Fibroblast of peridontal ligament (primary cell): Measurements from ENCODE around the gene TNRC6C.

ENCODE experiments used
- DNase-seq: peaks from one replicate; pipeline ENCODE4 v3.0.0-alpha.2; 2010; ENCODE audit errors: extremely low read depth

Gene TNRC6C

DNA sequence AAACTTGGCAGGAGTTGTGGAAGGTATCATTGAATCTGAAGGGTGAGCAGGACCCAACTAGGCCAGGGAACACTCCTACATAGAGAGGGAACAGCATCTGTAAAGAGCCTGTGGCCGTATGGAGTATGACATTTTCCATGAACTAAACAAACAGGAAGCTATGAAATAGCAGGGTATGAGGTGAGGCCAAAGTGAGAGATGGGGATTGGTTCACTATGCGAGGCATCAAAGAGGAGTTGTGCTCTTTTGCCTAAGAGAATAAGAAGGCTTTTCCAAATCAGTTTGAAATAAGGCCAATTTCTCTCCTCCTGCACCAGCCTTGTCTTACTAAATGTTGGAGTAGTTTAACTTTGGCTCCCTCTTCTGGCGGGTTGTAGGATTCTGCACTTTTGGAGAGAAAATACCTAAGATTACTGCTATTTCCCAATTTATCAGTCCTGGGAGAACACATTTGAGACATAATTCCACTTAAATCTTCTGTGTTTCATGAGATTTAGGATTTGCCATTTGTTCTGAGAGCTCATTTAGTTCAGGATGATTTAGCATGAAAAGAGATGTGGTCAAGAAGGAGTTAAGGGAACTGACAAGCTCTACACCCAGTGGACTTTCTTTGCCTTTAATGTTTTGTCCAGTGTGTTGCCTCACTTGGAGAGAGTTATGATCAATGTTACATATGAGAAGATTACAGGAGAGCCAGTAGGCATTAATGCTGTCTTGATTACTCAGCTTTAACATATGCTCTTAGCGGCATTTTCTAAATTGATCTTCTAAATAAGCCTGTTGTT is 55.4 kb downstream of the TNRC6C start:
- peak; percentile 93 for DNase-seq

DNA sequence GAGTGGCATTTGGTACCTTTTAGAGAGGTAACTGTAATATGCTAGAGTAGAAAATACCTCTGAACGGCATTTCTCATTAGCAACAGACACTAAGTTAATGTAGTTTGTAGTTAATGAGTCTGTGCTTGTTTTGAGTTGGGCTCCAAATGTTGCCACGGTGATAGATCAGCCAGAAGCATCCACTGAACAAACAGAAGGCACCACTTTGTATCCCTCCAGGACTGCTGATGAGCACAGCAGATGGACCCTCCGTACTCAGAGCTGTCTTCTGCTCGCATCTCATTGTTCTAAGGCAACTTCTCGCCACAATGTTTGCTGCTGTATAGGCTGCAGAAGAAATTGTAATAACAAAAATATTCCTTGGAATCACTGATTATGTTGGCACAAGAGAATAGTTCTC is 56.1 kb downstream of the TNRC6C start:
- DNase-seq = no peak

DNA sequence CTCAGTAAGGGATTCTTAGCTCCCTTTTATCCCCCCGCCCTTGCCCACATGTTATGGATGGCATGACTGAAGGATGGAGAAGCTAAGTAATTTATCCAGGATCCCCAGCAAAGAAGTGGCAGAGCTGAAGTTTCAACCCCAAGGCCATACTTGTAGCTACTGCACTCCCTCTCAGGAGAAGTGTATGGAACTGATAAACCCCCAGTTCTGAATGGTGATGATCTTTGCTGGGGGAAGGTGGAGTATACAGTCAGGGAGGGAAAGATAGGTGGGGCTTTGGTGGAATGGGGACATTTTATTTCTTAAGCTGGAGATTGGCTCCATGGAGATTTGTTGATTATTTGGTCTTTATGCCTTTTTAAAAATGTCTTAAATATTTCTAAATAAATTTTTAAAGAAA is 58.3 kb downstream of the TNRC6C start:
- DNase-seq = no peak

DNA sequence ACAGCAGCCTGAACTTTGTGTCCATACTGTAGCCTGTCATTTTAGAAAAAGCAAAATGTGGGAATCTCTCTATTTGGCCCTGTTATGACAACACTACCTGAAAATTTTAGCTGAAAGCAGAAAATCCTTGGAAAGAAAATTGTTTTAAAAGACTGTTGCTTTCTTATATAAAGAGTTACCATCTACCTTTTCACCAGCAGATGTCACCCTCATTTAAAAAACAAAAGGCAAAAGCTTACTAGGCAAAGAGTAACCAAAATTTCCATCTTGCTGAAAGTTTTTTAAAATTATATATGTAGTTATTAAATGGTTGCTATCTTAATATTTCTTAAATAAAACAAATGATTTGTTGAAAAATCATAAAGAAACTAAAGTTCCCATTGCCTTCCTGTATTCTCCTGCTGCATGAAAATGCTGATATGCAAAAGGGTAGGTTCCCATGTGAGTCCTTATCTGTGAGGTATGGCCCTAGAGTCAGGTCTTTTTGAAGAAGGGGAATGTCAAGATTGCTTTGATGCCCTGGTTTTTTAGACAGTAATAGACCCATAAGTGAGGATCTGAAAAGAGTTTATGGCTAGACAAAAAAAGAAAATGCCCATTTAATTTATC is 61.0 kb downstream of the TNRC6C start:
- peak; percentile 80 for DNase-seq

DNA sequence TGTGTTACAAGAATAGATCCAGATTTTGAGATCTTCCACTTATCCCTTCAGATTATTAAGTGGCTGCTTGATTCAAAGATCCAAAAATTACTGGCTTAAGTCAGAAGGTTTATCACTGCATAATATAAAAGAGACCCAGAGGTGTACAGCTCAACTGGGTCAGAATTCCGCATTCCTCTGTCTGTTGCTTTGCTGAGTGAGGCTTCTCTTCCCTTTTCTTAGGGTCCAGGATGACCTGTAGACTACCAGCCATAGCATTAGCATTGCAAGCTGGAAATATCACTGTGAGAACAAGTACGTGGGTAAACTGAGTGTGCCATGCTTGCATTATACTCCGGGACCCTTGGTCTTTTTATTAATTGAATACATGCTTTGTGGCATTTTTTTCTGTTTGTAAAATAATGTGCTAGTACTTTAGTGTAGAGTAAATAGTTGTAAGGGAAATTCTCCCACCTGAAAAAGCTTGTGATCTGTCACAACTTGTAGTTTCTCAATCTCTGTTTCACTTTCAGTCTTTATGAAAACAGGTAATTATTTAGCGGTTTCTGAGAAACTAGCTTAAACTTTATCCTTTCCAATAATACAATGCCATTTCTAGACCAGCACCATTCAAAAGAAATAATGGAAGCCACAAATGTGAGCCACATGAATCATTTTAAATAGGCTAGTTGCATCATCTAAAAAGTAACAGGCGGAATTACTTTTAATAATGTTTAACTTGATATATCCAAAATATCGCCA is 61.6 kb downstream of the TNRC6C start:
- no peak for DNase-seq

DNA sequence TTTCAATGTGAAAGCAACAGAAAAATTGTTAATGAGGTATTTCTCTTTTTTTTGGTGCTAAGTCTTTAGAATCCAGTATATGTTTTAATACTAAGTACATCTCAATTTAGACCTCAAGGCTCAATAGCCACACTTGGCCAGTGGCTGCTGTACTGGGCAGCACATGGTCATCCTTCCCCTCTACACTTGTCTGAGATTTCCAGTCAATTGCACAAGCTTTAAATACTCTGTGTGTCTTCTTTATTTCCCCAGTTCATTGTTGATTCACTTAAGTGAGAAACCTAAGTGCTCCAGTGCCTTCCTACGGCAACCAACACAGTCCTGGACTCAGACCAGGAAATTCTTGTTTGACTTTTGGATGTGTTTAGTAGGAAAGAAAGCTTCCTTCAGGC is 62.2 kb downstream of the TNRC6C start:
- peak; percentile 57 for DNase-seq

DNA sequence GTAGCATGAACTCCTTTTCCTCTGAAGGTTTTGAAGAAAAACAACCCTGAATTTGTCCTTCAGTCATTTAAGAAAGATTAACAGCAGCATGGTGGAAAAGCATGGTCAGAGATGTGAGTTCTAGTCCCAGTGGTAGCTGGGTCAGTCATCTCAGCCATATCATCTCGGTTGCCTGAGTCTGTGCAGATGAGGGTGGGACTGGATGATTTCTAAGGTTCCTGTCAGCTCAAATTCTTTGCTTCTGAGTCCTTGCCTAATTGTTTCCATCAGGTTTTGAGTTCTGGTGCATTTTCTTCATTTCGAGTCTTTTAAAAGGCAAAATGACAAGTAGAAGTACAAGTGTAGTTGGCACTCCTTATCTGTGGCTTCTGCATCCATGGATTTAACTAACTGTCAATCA is 63.9 kb downstream of the TNRC6C start:
- peak; percentile 81 for DNase-seq

DNA sequence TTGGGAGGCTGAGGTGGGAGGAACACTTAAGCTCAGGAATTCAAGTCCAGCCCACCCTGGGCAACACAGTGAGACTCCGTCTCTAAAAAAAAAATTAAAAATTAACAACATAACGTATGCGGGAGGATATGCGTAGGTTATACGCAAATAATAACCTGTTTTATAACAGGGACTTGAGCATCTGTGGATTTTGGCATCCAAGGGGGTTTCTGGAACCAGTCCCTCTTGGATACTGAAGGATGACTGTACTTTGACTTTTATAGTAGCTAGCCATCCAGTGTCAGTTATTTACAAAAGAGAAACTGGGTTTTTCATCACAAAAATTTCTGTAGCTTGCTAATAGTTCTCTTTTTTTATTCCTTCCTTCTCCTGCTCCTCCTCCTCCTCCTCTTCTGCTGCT is 64.5 kb downstream of the TNRC6C start:
- DNase-seq = no peak

DNA sequence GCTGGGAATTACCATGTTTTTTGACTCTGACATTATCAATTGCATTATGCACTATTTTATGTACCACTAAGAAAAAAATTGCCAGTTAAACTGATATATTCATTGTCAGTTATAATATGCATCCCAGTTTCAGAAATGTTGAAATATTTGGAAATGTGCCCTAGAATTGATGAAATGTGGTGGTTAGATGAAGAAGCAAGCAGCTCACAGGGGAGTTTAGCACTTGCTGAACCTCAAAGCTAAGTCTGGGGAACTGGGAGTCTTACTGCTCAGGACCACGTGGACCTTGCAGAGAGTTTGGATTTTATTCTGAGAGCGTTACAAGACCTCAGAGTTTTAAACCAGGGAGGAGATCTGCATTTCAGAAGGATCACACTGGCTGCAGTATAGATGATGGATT is 67.9 kb downstream of the TNRC6C start:
- DNase-seq = peak; percentile 69

DNA sequence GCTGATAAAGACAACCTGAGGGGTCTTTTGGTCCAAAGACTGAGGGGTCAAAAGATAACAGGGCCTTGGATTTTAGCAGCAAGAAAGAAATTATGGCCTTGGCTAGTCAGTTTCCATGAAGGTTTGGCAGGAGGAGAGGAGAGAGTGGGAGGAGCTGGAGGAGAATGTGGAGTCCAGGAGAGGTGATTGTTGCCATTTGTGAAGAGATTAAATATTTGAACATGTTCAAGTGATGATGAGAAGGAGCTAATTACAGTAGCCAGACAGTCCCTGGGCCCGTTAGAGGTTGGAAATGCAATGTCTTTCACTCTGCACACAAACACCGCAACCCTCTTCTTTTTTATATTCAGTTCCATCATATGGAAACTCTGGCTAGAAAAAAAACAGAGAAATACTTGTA is 68.6 kb downstream of the TNRC6C start:
- no peak for DNase-seq

DNA sequence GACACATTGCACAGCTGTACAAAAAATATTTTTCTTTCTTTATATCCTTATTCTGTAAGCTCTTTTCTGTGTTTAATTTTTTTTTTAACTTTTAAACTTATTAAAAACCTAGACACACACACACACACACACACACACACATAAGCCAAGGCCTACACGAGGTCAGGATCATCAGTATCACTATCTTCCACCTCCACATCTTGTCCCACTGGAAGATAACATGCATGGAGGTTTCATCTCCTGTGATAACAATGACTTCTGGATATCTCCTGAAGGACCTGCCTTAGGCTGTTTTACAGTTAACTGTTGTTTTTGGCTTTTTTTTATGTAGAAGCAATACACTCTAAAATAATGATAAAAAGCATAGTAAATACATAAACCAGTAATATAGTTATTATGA is 71.2 kb downstream of the TNRC6C start:
- DNase-seq = no peak

DNA sequence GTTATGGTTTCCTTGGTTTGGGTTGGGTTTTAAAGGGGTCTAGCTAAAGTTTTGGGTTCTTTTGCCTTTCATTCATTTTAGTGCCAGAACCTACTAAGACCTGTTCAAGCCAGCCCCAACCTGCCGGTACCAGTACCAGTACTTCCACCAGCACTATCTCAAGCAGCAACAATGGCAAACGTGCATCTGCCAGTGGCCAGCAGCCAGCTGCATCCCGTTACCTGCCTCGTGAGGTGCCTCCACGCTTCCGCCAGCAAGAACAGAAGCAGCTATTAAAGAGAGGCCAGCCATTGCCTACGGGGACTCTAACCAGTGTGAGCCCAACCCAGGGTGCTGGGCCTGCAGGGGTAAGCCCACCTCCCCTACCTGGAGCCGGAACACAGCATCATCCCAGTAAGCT is 72.9 kb downstream of the TNRC6C start:
- DNase-seq = no peak

DNA sequence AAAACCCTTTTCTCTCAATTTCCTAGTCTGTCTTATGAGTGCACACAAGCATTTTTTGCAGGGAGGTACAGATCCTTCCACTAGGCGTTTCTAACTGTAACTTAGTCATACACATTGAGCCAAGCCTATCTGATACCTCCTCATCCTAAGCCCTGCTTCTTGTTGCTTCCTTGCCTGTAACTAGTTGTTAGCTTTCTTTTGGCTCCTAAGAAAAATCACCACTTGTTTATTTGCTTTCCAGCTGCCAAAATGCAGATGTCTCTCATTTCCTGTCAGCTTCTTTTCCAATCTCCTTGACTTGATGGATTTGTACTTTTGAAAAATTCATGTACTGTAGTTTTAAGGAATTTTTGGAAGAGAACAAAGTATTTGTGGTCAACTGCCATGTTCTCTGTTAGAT is 73.7 kb downstream of the TNRC6C start:
- peak; percentile 76 for DNase-seq

DNA sequence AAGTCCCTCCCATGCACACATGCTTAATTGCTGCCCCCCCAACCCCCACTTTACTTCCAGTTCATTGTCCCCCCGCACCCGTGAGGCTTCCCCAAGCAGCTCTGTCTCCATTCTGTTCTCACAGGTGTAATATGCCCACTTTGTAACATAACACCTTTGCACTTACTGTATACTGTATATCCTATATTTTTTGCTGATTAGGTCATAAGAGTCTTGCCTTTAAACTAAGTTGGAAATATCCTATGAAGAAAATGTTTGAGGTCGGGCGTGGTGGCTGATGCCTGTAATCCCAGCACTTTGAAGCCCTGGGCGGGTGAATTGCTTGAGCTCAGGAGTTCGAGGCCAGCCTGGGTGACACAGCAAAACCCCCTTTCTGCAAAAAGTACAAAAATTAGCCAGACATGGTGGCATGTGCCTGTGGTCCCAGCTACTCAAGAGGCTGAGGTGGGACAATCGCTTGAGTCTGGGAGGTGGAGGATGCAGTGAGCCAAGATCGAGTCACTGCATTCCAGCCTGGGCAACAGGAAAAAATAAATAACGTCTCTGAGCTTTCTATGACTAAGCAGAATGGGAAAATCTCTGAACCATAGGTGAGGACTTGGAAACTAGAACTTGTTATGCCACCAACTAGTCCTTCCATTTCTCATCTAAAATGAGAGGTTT is 76.1 kb downstream of the TNRC6C start:
- DNase-seq = no peak

DNA sequence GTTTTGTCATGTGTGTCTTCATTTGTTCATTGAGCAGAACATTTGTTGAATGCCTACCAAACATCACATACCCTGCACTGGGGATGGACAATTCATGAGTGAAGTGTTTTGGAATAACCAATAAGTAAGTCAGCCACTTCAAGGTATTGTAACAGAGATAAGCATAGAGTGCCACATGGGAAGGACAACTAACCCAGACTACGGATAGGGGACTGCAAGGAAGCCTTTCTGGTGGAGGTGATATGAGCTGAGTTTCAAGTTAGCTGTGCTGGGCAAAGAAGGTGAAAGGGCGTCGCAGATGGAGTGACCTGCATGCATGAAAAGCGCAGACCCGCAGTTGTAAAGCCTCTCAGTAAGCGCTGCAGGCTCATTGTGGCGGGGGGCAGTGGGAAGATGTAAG is 78.8 kb downstream of the TNRC6C start:
- no peak for DNase-seq

DNA sequence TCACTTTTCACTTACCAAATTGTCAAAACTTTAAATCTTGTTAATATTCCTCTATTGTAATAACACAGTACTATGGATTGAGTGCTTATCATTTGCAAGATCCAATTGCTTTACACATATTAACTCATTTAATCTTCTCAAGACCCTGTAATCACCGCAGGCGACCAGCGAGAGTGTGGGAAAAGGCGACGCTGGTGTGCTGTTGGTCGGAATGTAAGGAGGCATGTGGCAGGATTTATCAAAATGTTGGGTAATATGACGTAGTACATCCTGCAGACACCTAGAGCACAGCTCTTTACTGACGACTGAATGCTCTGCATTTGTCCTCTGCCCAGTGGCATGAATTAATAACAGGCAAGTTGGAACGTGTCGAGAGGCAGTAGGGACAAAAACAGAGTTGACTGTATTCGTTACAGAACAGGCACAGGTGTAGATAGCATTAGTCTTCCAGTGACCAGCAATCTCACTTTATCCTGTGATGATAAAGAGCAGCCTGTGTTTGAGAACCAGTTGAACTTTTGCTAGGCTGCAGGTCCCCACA is 80.3 kb downstream of the TNRC6C start:
- DNase-seq = no peak

DNA sequence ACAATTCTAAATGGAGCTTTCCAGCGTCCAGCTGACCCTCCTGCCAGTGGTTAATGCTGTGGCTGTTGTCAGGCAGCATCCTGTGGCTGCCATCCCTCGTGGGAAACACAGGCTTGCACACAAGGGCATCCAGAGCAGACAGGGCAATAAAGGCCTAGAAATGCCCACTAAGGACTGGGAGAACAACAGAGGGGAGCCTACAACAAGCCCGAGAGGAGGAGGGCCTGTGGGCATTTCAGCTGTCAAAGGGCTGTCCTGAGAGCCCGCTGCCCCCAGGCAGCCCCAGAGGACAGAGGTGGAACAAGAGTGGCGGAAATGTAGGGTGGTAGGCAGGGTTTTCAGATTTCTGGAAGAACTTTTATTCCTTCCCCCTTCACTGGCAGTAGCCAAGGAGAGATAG is 81.1 kb downstream of the TNRC6C start:
- DNase-seq = no peak

DNA sequence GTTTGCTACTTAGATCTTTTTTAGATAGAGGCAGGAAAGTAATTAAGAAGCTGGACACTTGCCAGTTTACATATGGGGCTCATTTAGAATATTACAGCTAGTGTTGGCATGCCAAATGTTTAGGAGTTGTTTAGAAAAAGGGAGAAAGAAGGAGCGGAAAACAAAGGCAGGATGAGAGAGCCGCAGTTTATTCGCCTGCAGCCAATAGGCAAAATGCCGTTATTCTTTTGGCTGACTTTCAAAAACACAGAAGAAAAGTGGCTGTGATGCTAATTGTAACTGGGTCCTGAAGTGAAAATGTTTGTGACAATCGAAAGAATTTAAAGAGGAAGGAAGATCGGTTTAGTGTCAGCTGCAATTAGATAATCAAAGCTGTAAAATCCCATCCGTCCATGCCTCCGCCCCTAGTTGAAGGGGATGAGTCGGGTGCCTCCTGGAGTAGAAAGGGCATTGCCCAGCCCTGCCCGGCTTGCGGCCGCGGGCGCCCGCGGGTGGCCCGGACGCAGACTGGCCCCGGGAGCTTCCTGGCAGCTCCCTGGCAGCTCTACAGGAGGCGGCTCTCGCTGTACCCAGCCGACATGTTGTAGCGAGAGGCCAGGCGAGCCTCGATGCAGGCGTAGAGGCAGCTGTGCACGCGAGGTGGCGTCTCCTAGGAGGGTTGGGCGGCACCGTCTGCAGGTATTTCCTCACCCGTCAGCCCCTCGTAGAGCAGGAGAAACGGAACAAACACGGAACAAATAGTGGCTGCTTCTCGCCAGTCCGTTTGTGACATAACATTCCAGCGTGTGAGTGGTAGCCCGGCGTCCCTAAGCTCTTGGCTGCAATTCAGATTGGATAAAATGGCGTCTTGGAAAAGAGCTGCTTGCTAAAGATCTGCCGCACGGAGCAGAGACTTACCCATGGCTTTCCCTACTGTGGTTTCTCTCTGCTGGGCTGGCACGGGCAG is 82.2 kb downstream of the TNRC6C start:
- peak; percentile 66 for DNase-seq

DNA sequence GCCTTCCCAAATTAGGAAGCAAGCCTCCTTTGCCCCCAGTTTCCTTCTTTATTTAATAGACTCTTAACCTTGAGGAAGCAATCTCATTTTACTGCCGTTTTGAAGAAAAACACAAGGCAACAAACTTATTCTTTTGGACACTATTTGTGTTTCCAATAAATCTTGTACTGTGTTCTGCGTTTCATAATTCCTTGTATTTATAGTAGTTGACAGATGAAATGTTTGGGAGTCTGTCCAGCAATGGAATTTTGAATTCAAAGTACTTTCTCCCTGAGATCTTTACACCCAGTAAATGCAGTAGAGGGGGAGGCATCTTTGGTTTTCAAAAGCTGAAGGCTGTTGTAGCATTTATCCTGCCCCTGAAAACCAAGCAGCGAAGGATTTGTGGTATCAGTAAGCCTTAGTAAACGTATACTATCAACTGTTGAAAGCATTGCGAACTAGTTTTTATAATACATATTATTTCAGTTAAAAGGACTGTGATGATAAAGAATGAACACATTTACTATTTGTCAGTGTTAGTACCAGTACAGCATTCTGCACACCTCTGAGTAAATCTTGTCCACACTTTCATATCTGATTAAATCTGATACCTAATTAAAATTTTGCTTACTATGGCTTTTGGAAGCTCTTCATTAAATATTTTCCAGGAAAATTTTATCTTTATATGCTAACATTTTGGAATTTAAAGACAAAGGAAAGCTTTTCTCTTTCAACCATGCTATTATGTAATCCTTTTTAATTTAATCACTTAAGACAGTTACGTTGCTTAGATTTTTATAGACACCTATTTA is 83.1 kb downstream of the TNRC6C start:
- DNase-seq = peak; percentile 52

DNA sequence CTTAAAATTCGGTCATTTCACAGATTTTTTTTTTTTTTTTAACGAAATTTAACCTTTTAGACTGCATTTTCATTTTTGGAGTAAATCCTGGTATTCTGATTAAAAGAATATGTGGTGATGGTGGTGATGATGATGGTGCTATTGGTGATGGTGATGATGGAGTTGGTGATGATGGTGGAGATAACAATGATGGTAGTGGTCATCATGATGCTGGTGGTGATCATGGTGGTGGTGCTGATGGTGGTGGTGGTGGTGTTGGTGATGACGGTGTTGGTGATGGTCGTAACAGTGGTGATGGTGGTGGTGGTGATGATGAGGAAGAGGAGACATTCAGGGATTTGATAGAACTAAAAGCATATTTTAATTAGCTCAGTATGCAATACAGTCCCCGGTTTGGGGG is 84.0 kb downstream of the TNRC6C start:
- DNase-seq = no peak
